HCT116 (cell line): Measurements from ENCODE around the gene SLC19A1. TPM values are rescaled to one million over a fixed set of nuclear protein-coding genes. Genes with fewer than 3 reads are reported as not detected.
A peak's percentile ranks its signal among the peaks of the same experiment; 100 is the strongest.

Source experiments
- ATAC-seq: fragments of 200-7000 bp; cut with Tn5 transposase; 2 replicates; pipeline ENCODE4 v1.9.1; 2020; ENCODE audit warnings: mild to moderate bottlenecking, moderate library complexity
- BruUV-seq: library from RNA; stranded (reverse); fragments of 400-500 nt; replicated peaks from 2 replicates; lab custom pipeline; 2021; lab: Mats Ljungman, UMichigan
- CTCF ChIA-PET: fragments of 300-600 bp; sonication (Branson Sonifier 250); formaldehyde crosslinking; loops from one replicate; lab custom pipeline; 2021; ENCODE audit warnings: antibody characterized with exemption; lab: Charles Lee
- POLR2A ChIA-PET: fragments of 300-600, 350-600 bp; sonication (Branson Sonifier 250); formaldehyde crosslinking; loops from one replicate; lab custom pipeline; 2021; ENCODE audit warnings: antibody characterized with exemption; lab: Charles Lee
- RAD21 ChIA-PET, 2 experiments: fragments of 300-600 bp; sonication (Branson Sonifier 250); formaldehyde crosslinking; loops; one replicate each; lab custom pipeline; 2023; ENCODE audit warnings: low total read pairs in 2 of 2; ENCODE audit not compliant: uncharacterized antibody in 2 of 2, unreplicated experiment in 2 of 2, low non-redundant PET in 1 of 2; lab: Charles Lee
- DNase-seq: peaks from one replicate; pipeline ENCODE4 v3.0.0-alpha.2; 2010; ENCODE audit warnings: low read depth, low spot score
- H2AFZ ChIP-seq: fragments of 200-600 bp; shearing (Covaris generic), sonication (generic); 2 replicates; pipeline ENCODE4 v1.6.1; 2017; ENCODE audit warnings: low read depth, mixed run types, mixed read lengths, antibody characterized with exemption, low read length; ENCODE audit not compliant: poor library complexity, severe bottlenecking
- H3K27ac ChIP-seq: 2 replicates; pipeline ENCODE4 v1.5.1; 2012; ENCODE audit warnings: low read depth, low read length
- H3K27me3 ChIP-seq: fragments of 200-600 bp; sonication (generic); 2 replicates; pipeline ENCODE4 v1.6.1; 2016; ENCODE audit warnings: mixed run types, low read length, mixed read lengths; ENCODE audit not compliant: insufficient read depth
- H3K36me3 ChIP-seq, 2 experiments: fragments of 200-500 bp in 1 of 2; fragments of 200-600 bp in 1 of 2; sonication (Bioruptor generic) in 1 of 2; sonication (generic) in 1 of 2; 2 replicates each; pipeline versions ENCODE4 v1.5.1 to v1.6.1; 2014 to 2016; ENCODE audit warnings: low read length in 2 of 2, inconsistent platforms in 1 of 2, mixed read lengths in 1 of 2, mixed run types in 1 of 2; ENCODE audit not compliant: insufficient read depth in 2 of 2, control insufficient read depth in 1 of 2
- H3K4me1 ChIP-seq, 2 experiments: fragments of 200-600 bp in 1 of 2; sonication (generic) in 1 of 2; 2 replicates each; pipeline versions ENCODE4 v1.5.1 to v1.6.1; 2012 to 2017; ENCODE audit warnings: low read length in 2 of 2, inconsistent platforms in 1 of 2, mild to moderate bottlenecking in 1 of 2, mixed read lengths in 1 of 2, mixed run types in 1 of 2, moderate library complexity in 1 of 2; ENCODE audit not compliant: insufficient read depth in 2 of 2, control insufficient read depth in 1 of 2
- H3K4me2 ChIP-seq: fragments of 200-600 bp; sonication (generic); 2 replicates; pipeline ENCODE4 v1.6.1; 2017; ENCODE audit warnings: mixed run types, low read length, mixed read lengths
- H3K4me3 ChIP-seq, 2 experiments: fragments of 200-600 bp in 1 of 2; sonication (generic) in 1 of 2; replicated peaks in 1 of 2; 2 replicates each; pipeline ENCODE4 v1.5.1; 2011 to 2016; ENCODE audit warnings: low read length in 2 of 2, control low read depth in 1 of 2, low read depth in 1 of 2, mild to moderate bottlenecking in 1 of 2, mixed read lengths in 1 of 2, mixed run types in 1 of 2
- H3K79me2 ChIP-seq: fragments of 200-600 bp; sonication (generic); 2 replicates; pipeline ENCODE4 v1.6.1; 2017; ENCODE audit warnings: mild to moderate bottlenecking, mixed run types, low read length, moderate library complexity, mixed read lengths; ENCODE audit not compliant: insufficient read depth
- H3K9ac ChIP-seq: fragments of 200-600 bp; sonication (generic); 2 replicates; pipeline ENCODE4 v1.6.1; 2016; ENCODE audit warnings: low read length, mixed read lengths
- H3K9me2 ChIP-seq: fragments of 200-600 bp; sonication (generic), shearing (Covaris generic); 2 replicates; pipeline ENCODE4 v1.6.1; 2017; ENCODE audit warnings: mixed run types, mild to moderate bottlenecking, moderate library complexity; ENCODE audit not compliant: insufficient read depth
- H3K9me3 ChIP-seq, 2 experiments: fragments of 200-500 bp in 1 of 2; fragments of 200-600 bp in 1 of 2; sonication (Bioruptor generic) in 1 of 2; sonication (generic) in 1 of 2; 2 replicates each; pipeline ENCODE4 v1.6.1; 2014 to 2017; ENCODE audit warnings: low read length in 2 of 2, mixed read lengths in 2 of 2, inconsistent platforms in 1 of 2, low read depth in 1 of 2, mild to moderate bottlenecking in 1 of 2, mixed run types in 1 of 2, moderate library complexity in 1 of 2; ENCODE audit not compliant: control insufficient read depth in 1 of 2, insufficient read depth in 1 of 2
- H4K20me1 ChIP-seq: fragments of 200-600 bp; sonication (generic), shearing (Covaris generic); 2 replicates; pipeline ENCODE4 v1.6.1; 2017; ENCODE audit warnings: mixed run types, mild to moderate bottlenecking, moderate library complexity; ENCODE audit not compliant: insufficient read depth
- ATF3 ChIP-seq: IDR thresholded peaks from 2 replicates; pipeline ENCODE4 v1.6.1; 2012
- CBX3 ChIP-seq: IDR thresholded peaks from 2 replicates; pipeline ENCODE4 v1.6.1; 2012; ENCODE audit warnings: low read depth
- CEBPB ChIP-seq: IDR thresholded peaks from 2 replicates; pipeline ENCODE4 v1.6.1; 2012; ENCODE audit warnings: low read depth
- EGR1 ChIP-seq: IDR thresholded peaks from 2 replicates; pipeline ENCODE4 v1.6.1; 2012; ENCODE audit warnings: low read depth
- ELF1 ChIP-seq: IDR thresholded peaks from 2 replicates; pipeline ENCODE4 v1.6.1; 2012; ENCODE audit warnings: low read depth, borderline replicate concordance
- EZH2 ChIP-seq: fragments of 200-600 bp; sonication (generic); IDR thresholded peaks from 2 replicates; pipeline ENCODE4 v1.6.1; 2017; ENCODE audit warnings: antibody characterized with exemption, mixed run types
- EZH2phosphoT487 ChIP-seq: fragments of 200-600 bp; IDR thresholded peaks from 2 replicates; pipeline ENCODE4 v1.6.1; 2018; ENCODE audit warnings: antibody characterized with exemption, borderline replicate concordance
- FOSL1 ChIP-seq: IDR thresholded peaks from 2 replicates; pipeline ENCODE4 v1.6.1; 2012; ENCODE audit warnings: low read depth
- JUND ChIP-seq: IDR thresholded peaks from 2 replicates; pipeline ENCODE4 v1.6.1; 2012
- MAX ChIP-seq: IDR thresholded peaks from 2 replicates; pipeline ENCODE4 v1.6.1; 2012
- POLR2A ChIP-seq: IDR thresholded peaks from 2 replicates; pipeline ENCODE4 v1.7.0; 2011; ENCODE audit warnings: borderline replicate concordance; ENCODE audit not compliant: insufficient read depth, insufficient read length; ENCODE audit errors: extremely low read depth
- RAD21 ChIP-seq: IDR thresholded peaks from 2 replicates; pipeline ENCODE4 v1.6.1; 2012; ENCODE audit warnings: low read depth, mild to moderate bottlenecking
- SIN3A ChIP-seq: IDR thresholded peaks from 2 replicates; pipeline ENCODE4 v1.6.1; 2012; ENCODE audit warnings: low read depth
- SP1 ChIP-seq: IDR thresholded peaks from 2 replicates; pipeline ENCODE4 v1.6.1; 2012; ENCODE audit warnings: low read depth
- SRF ChIP-seq: IDR thresholded peaks from 2 replicates; pipeline ENCODE4 v1.6.1; 2012; ENCODE audit warnings: low read depth
- YY1 ChIP-seq: IDR thresholded peaks from 2 replicates; pipeline ENCODE4 v1.6.1; 2011; ENCODE audit warnings: low read length, low read depth, moderate library complexity, mild to moderate bottlenecking; ENCODE audit not compliant: insufficient replicate concordance; ENCODE audit errors: extremely low read depth
- ZFX ChIP-seq: fragments of 450-650 bp; IDR thresholded peaks from 2 replicates; pipeline ENCODE4 v1.6.1; 2017
- ZNF274 ChIP-seq: fragments of 200-500 bp; sonication (Bioruptor generic); IDR thresholded peaks from 2 replicates; pipeline ENCODE4 v1.6.1; 2014; ENCODE audit warnings: mild to moderate bottlenecking, low read depth, low read length, inconsistent platforms
- intact Hi-C: fragments of 100-400 bp; cut with micrococcal nuclease; formaldehyde crosslinking; loops from 2 replicates; pipeline ENCODE4 v1.10.0; 2022
- total RNA-seq: library from RNA; stranded (reverse); gene quantifications from one replicate; pipeline ENCODE4 v1.2.1, GENCODE V29; 2021; ENCODE audit not compliant: unreplicated experiment
- TF ChIP-seq, protein P1 (sequence below): IDR thresholded peaks from 2 replicates; pipeline ENCODE4 v1.6.1; 2012; ENCODE audit warnings: low read depth
- TF ChIP-seq, protein P2 (sequence below): IDR thresholded peaks from 2 replicates; pipeline ENCODE4 v1.6.1; 2011; ENCODE audit warnings: mild to moderate bottlenecking, low read length, moderate library complexity; ENCODE audit not compliant: insufficient replicate concordance; ENCODE audit errors: extremely low read depth

Gene SLC19A1
- total RNA-seq, 1 experiment from 2014 or later: 50.2 TPM

DNA sequence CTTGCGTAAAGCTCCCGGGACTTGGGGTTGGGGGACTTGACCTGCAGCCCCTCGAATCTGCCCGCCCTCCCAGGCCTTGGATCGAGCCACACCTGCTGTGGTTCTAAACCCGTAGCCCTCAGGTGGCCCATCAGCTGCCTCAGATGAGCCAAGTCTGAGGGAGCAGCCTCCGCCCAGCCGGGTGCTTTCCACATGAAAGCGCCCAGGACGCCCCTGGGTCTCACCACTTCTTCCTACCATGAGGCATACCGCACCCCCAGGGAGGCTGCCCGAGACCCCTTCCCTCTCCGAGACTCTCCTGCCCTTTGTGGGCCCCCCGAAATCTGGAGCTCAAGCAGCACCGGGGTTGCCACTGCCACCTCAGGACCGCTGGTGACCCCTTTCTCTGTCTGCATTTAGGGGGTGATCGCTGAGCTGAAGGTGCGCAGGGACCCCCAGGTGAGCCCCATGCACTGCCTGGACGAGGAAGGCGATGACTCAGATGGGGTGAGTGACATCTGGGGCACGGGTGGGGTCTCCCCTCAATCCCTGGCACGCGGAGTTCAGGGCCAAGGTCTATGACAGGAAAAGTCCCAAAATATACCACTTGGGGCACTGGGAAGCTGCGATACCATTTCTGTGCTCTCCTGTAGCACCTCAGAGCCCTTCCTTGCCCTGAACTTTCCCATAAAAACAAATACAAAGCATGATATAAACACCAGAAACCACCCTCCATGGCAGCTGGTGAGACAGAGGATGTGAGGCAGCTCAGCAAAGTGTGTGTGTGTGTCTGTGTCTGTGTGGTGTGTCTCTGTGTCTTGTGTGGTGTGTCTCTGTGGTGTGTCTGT, 68.5 kb downstream of the SLC19A1 start:
- intact Hi-C loops: loop anchor here (10.0 kb wide), 1 partner anchor 351 kb away; no protein-coding TSS in a partner anchor
- H3K27me3 ChIP-seq: no peaks in the 10 kb centered on the region
- ChIA-PET CTCF (no interaction called here), RAD21 (no interaction called here), POLR2A (no interaction called here)
- no peak overlapping the region for H2AFZ ChIP-seq
- TF ChIP-seq ZFX (no peak), RAD21 (no peak), SRF (no peak), SP1 (no peak), ATF3 (no peak), EZH2phosphoT487 (no peak), JUND (no peak), ZNF274 (no peak), EZH2 (no peak), CEBPB (no peak), CBX3 (no peak), EGR1 (no peak), MAX (no peak), POLR2A (no peak), SIN3A (no peak), ELF1 (no peak), FOSL1 (no peak), YY1 (no peak)
- TF ChIP-seq, protein P1, sequence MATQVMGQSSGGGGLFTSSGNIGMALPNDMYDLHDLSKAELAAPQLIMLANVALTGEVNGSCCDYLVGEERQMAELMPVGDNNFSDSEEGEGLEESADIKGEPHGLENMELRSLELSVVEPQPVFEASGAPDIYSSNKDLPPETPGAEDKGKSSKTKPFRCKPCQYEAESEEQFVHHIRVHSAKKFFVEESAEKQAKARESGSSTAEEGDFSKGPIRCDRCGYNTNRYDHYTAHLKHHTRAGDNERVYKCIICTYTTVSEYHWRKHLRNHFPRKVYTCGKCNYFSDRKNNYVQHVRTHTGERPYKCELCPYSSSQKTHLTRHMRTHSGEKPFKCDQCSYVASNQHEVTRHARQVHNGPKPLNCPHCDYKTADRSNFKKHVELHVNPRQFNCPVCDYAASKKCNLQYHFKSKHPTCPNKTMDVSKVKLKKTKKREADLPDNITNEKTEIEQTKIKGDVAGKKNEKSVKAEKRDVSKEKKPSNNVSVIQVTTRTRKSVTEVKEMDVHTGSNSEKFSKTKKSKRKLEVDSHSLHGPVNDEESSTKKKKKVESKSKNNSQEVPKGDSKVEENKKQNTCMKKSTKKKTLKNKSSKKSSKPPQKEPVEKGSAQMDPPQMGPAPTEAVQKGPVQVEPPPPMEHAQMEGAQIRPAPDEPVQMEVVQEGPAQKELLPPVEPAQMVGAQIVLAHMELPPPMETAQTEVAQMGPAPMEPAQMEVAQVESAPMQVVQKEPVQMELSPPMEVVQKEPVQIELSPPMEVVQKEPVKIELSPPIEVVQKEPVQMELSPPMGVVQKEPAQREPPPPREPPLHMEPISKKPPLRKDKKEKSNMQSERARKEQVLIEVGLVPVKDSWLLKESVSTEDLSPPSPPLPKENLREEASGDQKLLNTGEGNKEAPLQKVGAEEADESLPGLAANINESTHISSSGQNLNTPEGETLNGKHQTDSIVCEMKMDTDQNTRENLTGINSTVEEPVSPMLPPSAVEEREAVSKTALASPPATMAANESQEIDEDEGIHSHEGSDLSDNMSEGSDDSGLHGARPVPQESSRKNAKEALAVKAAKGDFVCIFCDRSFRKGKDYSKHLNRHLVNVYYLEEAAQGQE: no peak
- TF ChIP-seq, protein P2, sequence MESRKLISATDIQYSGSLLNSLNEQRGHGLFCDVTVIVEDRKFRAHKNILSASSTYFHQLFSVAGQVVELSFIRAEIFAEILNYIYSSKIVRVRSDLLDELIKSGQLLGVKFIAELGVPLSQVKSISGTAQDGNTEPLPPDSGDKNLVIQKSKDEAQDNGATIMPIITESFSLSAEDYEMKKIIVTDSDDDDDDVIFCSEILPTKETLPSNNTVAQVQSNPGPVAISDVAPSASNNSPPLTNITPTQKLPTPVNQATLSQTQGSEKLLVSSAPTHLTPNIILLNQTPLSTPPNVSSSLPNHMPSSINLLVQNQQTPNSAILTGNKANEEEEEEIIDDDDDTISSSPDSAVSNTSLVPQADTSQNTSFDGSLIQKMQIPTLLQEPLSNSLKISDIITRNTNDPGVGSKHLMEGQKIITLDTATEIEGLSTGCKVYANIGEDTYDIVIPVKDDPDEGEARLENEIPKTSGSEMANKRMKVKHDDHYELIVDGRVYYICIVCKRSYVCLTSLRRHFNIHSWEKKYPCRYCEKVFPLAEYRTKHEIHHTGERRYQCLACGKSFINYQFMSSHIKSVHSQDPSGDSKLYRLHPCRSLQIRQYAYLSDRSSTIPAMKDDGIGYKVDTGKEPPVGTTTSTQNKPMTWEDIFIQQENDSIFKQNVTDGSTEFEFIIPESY: no peak
- H3K36me3 ChIP-seq: peaks cover 0 to 15% of the 10 kb centered on the region in 2 experiments; a peak in 1 of 4 replicates
- no peak for ATAC-seq
- H3K9me2 ChIP-seq: no peaks in the 10 kb centered on the region
- H3K4me3 ChIP-seq: no peak overlapping the region
- peak overlapping the region; percentile 10; the same call in 1 of the 2 replicates for H3K27ac ChIP-seq
- H3K79me2 ChIP-seq: peaks cover 4% of the 10 kb centered on the region; the same call in 1 of the 2 replicates
- H3K9ac ChIP-seq: no peak overlapping the region
- H3K4me2 ChIP-seq: no peak overlapping the region
- no peaks in the 10 kb centered on the region for H3K9me3 ChIP-seq
- DNase-seq: no peak
- no TSS peak for BruUV-seq
- peaks cover 5 to 13% of the 10 kb centered on the region in 2 experiments; a peak in 3 of 4 replicates for H3K4me1 ChIP-seq
- H4K20me1 ChIP-seq: no peaks in the 10 kb centered on the region
